ENCODE measurements around the gene STXBP4.
A peak's percentile ranks its signal among the peaks of the same experiment; 100 is the strongest.

The STXBP4 gene

GRCh38 chr17:54968262-54968987 is at the start of gene STXBP4, which contains the start of gene COX11:
Gene STXBP4, plus strand, starts transcription at chr17:54968765. Its CDS starts 17,455 bp downstream, at chr17:54986220.
Gene COX11, minus strand, starts transcription at chr17:54968654. Its CDS starts 8 bp downstream, at chr17:54968646.
- peak; percentile 81 to 92 (median 87) for DNase-seq (ENCODE audit: low read depth in 3 of 3)

GRCh38 chr17:54919425-54919824 is 49.1 kb upstream of the STXBP4 start:
- DNase-seq (ENCODE audit: low read depth in 3 of 3): no peak

- no peak for DNase-seq (ENCODE audit: low read depth in 3 of 3)
Observed at GRCh38 chr17:54920819-54921218, 47.7 kb upstream of the STXBP4 start.

GRCh38 chr17:54924405-54924804 is 44.2 kb upstream of the STXBP4 start:
- no peak for DNase-seq (ENCODE audit: low read depth in 3 of 3)

- no peak for DNase-seq (ENCODE audit: low read depth in 3 of 3)
Observed at GRCh38 chr17:54927525-54927924, 41.0 kb upstream of the STXBP4 start.

GRCh38 chr17:54932711-54933110 is 35.9 kb upstream of the STXBP4 start:
- no peak for DNase-seq (ENCODE audit: low read depth in 3 of 3)

GRCh38 chr17:54933921-54934320 is 34.6 kb upstream of the STXBP4 start:
- DNase-seq (ENCODE audit: low read depth in 3 of 3): no peak

GRCh38 chr17:54935471-54935870 is 33.1 kb upstream of the STXBP4 start:
- DNase-seq (ENCODE audit: low read depth in 3 of 3): no peak

- no peak for DNase-seq (ENCODE audit: low read depth in 3 of 3)
Observed at GRCh38 chr17:54937018-54937417, 31.5 kb upstream of the STXBP4 start.

- no peak for DNase-seq (ENCODE audit: low read depth in 3 of 3)
Observed at GRCh38 chr17:54937426-54937825, 31.1 kb upstream of the STXBP4 start.

- DNase-seq (ENCODE audit: low read depth in 3 of 3): no peak
Observed at GRCh38 chr17:54941285-54941684, 27.3 kb upstream of the STXBP4 start.

- DNase-seq (ENCODE audit: low read depth in 3 of 3): no peak
Observed at GRCh38 chr17:54944796-54945195, 23.8 kb upstream of the STXBP4 start.

GRCh38 chr17:54945231-54945630 is 23.3 kb upstream of the STXBP4 start:
- DNase-seq (ENCODE audit: low read depth in 3 of 3): no peak

GRCh38 chr17:54945671-54946070 is 22.9 kb upstream of the STXBP4 start:
- DNase-seq (ENCODE audit: low read depth in 3 of 3): no peak

GRCh38 chr17:54947396-54947795 is 21.2 kb upstream of the STXBP4 start:
- DNase-seq (ENCODE audit: low read depth in 3 of 3): no peak

GRCh38 chr17:54948380-54948779 is 20.2 kb upstream of the STXBP4 start:
- DNase-seq (ENCODE audit: low read depth in 3 of 3): no peak

- DNase-seq (ENCODE audit: low read depth in 3 of 3): no peak
Observed at GRCh38 chr17:54950116-54950515, 18.4 kb upstream of the STXBP4 start.

GRCh38 chr17:54951286-54951685 is 17.3 kb upstream of the STXBP4 start:
- DNase-seq (ENCODE audit: low read depth in 3 of 3): no peak

GRCh38 chr17:54956791-54957190 is 11.8 kb upstream of the STXBP4 start:
- no peak for DNase-seq (ENCODE audit: low read depth in 3 of 3)

- DNase-seq (ENCODE audit: low read depth in 3 of 3): peak in 1 of 3 experiments; percentile 22
Observed at GRCh38 chr17:54967621-54968261, 824 bp upstream of the STXBP4 start.

GRCh38 chr17:54968988-54969332 is 395 bp downstream of the STXBP4 start:
- DNase-seq (ENCODE audit: low read depth in 3 of 3): peak in 2 of 3 experiments; percentile 3 to 10

- DNase-seq (ENCODE audit: low read depth in 3 of 3): no peak
Observed at GRCh38 chr17:54969658-54970572, 1.4 kb downstream of the STXBP4 start.
